Mesendoderm (in vitro differentiated cells): ENCODE results near the gene MCM3AP.
"Not testable (repeated sequence)": the region's sequence is repeated elsewhere in the genome, so short reads cannot be mapped to it uniquely, and the experiment has no call there.

Experiments
- DNase-seq: peaks from one replicate; pipeline ENCODE4 v3.0.0; 2013
- H2AK5ac ChIP-seq: 2 replicates; pipeline ENCODE4 v1.6.1; 2013; ENCODE audit warnings: low read length, inconsistent platforms
- H2BK120ac ChIP-seq: 2 replicates; pipeline ENCODE4 v1.6.1; 2013; ENCODE audit warnings: low read depth, mild to moderate bottlenecking, low read length, moderate library complexity, mixed read lengths
- H2BK15ac ChIP-seq: replicated peaks from 2 replicates; pipeline ENCODE4 v1.6.1; 2013; ENCODE audit warnings: low read depth, mild to moderate bottlenecking, moderate library complexity
- H2BK5ac ChIP-seq: 2 replicates; pipeline ENCODE4 v1.6.1; 2013; ENCODE audit warnings: low read length, inconsistent platforms
- H3K18ac ChIP-seq: 2 replicates; pipeline ENCODE4 v1.6.1; 2013; ENCODE audit warnings: mild to moderate bottlenecking, low read length, mixed read lengths
- H3K23ac ChIP-seq: one replicate; pipeline ENCODE4 v1.6.1; 2013; ENCODE audit warnings: low read length
- H3K27ac ChIP-seq: 2 replicates; pipeline ENCODE4 v1.5.1; 2013; ENCODE audit warnings: low read depth, mild to moderate bottlenecking, inconsistent platforms, low read length, moderate library complexity
- H3K27me3 ChIP-seq: 2 replicates; pipeline ENCODE4 v1.6.1; 2013; ENCODE audit warnings: low read length, control low read depth, mild to moderate bottlenecking, inconsistent platforms; ENCODE audit not compliant: insufficient read depth, poor library complexity
- H3K36me3 ChIP-seq: 2 replicates; pipeline ENCODE4 v1.6.1; 2013; ENCODE audit warnings: low read length, inconsistent platforms; ENCODE audit not compliant: control insufficient read depth, insufficient read depth
- H3K4ac ChIP-seq: one replicate; pipeline ENCODE4 v1.6.1; 2013; ENCODE audit warnings: low read depth, mild to moderate bottlenecking, low read length, moderate library complexity
- H3K4me1 ChIP-seq: 2 replicates; pipeline ENCODE4 v1.6.1; 2013; ENCODE audit warnings: low read depth, low read length, inconsistent platforms; ENCODE audit not compliant: control insufficient read depth
- H3K4me2 ChIP-seq: 2 replicates; pipeline ENCODE4 v1.6.1; 2013; ENCODE audit warnings: low read length
- H3K4me3 ChIP-seq: 2 replicates; pipeline ENCODE4 v1.5.1; 2013; ENCODE audit warnings: mild to moderate bottlenecking, low read length
- H3K56ac ChIP-seq: one replicate; pipeline ENCODE4 v1.6.1; 2013; ENCODE audit warnings: low read length
- H3K79me1 ChIP-seq: 2 replicates; pipeline ENCODE4 v1.6.1; 2013; ENCODE audit warnings: low read length, inconsistent platforms
- H3K79me2 ChIP-seq: 2 replicates; pipeline ENCODE4 v1.6.1; 2013; ENCODE audit warnings: mild to moderate bottlenecking, low read length; ENCODE audit not compliant: control insufficient read depth, insufficient read depth
- H3K9ac ChIP-seq: 2 replicates; pipeline ENCODE4 v1.6.1; 2013; ENCODE audit warnings: low read length, inconsistent platforms
- H4K5ac ChIP-seq: one replicate; pipeline ENCODE4 v1.6.1; 2013; ENCODE audit warnings: low read length
- H4K8ac ChIP-seq: one replicate; pipeline ENCODE4 v1.6.1; 2013; ENCODE audit warnings: low read depth, mild to moderate bottlenecking, control low read depth, low read length, moderate library complexity
- WGBS: extraction: QIAGEN DNeasy Blood & Tissue Kit; methylation state at CpG from one replicate; pipeline ENCODE4 v1.1.7; 2013; ENCODE audit warnings: low lambda C conversion rate, missing lambda C conversion rate; ENCODE audit not compliant: insufficient coverage; ENCODE audit errors: extremely low coverage; 5-methylcytosine and 5-hydroxymethylcytosine counted together

MCM3AP gene

DNA sequence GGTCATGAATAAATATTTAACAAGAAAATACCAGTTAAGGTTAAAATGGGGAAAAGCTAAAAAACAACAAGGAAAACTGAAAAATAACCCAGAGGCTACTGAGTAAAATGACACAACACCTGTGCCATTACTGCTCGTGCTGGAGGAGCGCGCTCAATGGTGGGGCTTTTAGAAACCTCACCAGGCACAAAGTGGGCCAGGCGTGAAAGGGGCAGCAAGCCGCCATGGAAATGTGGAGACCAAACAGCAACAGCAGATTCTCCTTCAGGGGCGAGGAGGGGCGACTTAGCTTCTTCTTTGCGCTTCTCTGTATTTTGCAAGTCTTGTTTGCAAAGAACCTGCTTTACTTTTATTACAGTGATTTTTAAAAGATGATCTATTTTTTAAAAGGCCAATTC is 82.2 kb downstream of the MCM3AP start:
- no peak overlapping the region for H3K9ac ChIP-seq
- no peak overlapping the region for H2BK120ac ChIP-seq
- no peak overlapping the region for H2BK5ac ChIP-seq
- no peak for DNase-seq
- H3K36me3 ChIP-seq: peaks cover 10% of the 10 kb centered on the region
- no peak overlapping the region for H3K4ac ChIP-seq
- H3K4me1 ChIP-seq: no peaks in the 10 kb centered on the region
- no peak overlapping the region for H2AK5ac ChIP-seq
- no peak overlapping the region for H3K4me2 ChIP-seq
- no peak overlapping the region for H4K5ac ChIP-seq
- no peaks in the 10 kb centered on the region for H3K79me2 ChIP-seq
- WGBS: no CpG with 5 or more reads among the region's 8 CpGs
- H4K8ac ChIP-seq: no peak overlapping the region
- H3K27me3 ChIP-seq: no peaks in the 10 kb centered on the region
- H2BK15ac ChIP-seq: no peak overlapping the region
- no peak overlapping the region for H3K18ac ChIP-seq
- H3K27ac ChIP-seq: no peak overlapping the region
- H3K79me1 ChIP-seq: no peaks in the 10 kb centered on the region
- H3K23ac ChIP-seq: no peak overlapping the region
- no peak overlapping the region for H3K4me3 ChIP-seq
- no peak overlapping the region for H3K56ac ChIP-seq

DNA sequence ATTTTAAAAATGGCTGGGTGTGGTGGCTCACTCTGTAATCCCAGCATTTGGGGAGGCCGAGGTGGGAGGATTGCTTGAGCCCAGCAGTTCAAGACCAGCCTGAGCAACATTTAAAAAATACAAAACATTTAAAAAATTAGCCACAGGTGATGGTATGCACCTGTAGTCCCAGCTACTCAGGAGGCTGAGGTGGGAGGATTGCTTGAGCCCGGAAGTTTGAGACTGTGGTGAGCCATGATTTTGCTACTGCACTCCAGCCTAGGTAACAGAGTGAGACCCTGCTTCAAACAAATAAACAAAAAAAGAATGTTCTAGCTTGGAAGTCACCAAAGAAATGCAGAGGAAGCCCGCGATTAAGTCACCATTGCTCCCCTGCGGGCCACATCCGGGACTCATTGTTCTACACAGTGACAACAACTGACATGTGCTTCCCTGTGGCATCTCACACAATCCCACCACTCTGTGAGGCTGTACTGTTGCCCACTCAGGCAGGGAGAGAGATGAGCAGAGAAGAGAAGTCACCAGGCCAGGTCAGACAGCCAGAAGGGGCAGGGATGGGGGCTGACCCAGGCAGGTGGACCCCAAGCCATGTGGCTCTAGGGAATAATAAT is 82.7 kb downstream of the MCM3AP start:
- H3K18ac ChIP-seq: no peak overlapping the region
- H3K27ac ChIP-seq: no peak overlapping the region
- no peaks in the 10 kb centered on the region for H3K79me2 ChIP-seq
- H3K4ac ChIP-seq: no peak overlapping the region
- H4K8ac ChIP-seq: no peak overlapping the region
- no peak overlapping the region for H2BK120ac ChIP-seq
- no peaks in the 10 kb centered on the region for H3K4me1 ChIP-seq
- peak; percentile 35 for DNase-seq
- H3K27me3 ChIP-seq: no peaks in the 10 kb centered on the region
- no peaks in the 10 kb centered on the region for H3K79me1 ChIP-seq
- no peak overlapping the region for H3K4me2 ChIP-seq
- H2BK15ac ChIP-seq: no peak overlapping the region
- no peak overlapping the region for H3K4me3 ChIP-seq
- no peak overlapping the region for H3K9ac ChIP-seq
- no peak overlapping the region for H2BK5ac ChIP-seq
- no peak overlapping the region for H3K23ac ChIP-seq
- H4K5ac ChIP-seq: no peak overlapping the region
- no peak overlapping the region for H3K56ac ChIP-seq
- peaks cover 10% of the 10 kb centered on the region for H3K36me3 ChIP-seq
- no peak overlapping the region for H2AK5ac ChIP-seq
- WGBS: no CpG with 5 or more reads among the region's 6 CpGs

GRCh38 chr21:46200877-46201803 is 84.3 kb downstream of the MCM3AP start:
- not testable (repeated sequence) for H3K4me1 ChIP-seq, H2BK120ac ChIP-seq, H3K4me2 ChIP-seq, H3K9ac ChIP-seq, H3K4me3 ChIP-seq, H2BK15ac ChIP-seq, H3K27ac ChIP-seq, H4K5ac ChIP-seq, H3K79me2 ChIP-seq, H3K4ac ChIP-seq, H3K27me3 ChIP-seq, H3K18ac ChIP-seq, H3K23ac ChIP-seq, H3K79me1 ChIP-seq, H2BK5ac ChIP-seq, DNase-seq, H2AK5ac ChIP-seq, H4K8ac ChIP-seq, H3K56ac ChIP-seq
- no CpG with 5 or more reads among the region's 8 CpGs for WGBS
- peaks cover 14% of the 10 kb centered on the region for H3K36me3 ChIP-seq

DNA sequence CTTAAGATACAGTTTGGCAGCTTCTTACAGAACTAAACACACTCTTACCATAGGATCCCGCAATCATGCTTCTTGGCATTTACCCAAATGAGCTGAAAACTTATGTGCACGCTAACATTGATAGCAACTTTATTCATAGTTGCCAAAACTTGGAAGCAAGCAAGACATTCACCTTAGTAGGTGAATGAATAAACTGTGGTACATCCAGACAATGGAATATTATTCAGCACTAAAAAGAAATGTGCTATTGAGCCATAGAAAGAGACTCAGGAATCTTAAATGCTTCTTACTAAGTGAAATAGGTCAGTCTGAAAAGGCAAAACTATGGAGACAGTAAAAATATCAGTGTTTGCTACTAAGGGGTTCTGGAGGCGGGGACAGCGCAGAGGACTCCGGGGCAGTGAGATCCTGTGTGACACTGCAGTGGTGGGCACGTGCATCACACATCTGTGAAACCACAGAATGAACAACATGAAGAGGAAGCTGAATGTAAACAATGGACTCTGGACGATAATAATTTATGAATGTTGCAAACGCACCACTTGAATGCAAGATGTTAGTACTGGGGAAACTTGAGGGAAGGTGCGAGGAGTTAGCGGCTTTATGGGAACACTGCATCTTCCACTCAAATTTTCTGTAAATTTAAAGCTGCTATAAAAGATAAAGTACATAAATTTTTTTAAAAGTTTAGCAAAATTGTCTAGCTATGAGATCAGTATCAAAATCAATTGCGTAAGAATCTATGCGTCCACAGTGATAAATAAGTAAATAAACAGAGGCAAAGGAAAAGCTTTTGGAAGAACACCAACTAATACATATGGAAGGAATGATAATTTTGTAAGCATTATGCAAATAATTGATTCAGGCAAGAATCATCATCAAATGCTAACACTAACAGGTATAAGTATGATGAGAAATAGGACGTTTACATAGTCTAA is 85.7 kb downstream of the MCM3AP start:
- no CpG with 5 or more reads among the region's 13 CpGs for WGBS
- H3K23ac ChIP-seq: no peak overlapping the region
- H3K4me1 ChIP-seq: no peaks in the 10 kb centered on the region
- no peak overlapping the region for H3K56ac ChIP-seq
- no peaks in the 10 kb centered on the region for H3K79me1 ChIP-seq
- H4K8ac ChIP-seq: no peak overlapping the region
- no peak overlapping the region for H3K27ac ChIP-seq
- no peak overlapping the region for H4K5ac ChIP-seq
- H3K4ac ChIP-seq: no peak overlapping the region
- H3K9ac ChIP-seq: no peak overlapping the region
- H3K27me3 ChIP-seq: no peaks in the 10 kb centered on the region
- no peaks in the 10 kb centered on the region for H3K79me2 ChIP-seq
- H2BK15ac ChIP-seq: no peak overlapping the region
- H2BK120ac ChIP-seq: no peak overlapping the region
- H3K4me3 ChIP-seq: no peak overlapping the region
- peaks cover 19% of the 10 kb centered on the region for H3K36me3 ChIP-seq
- no peak overlapping the region for H2AK5ac ChIP-seq
- no peak for DNase-seq
- H3K18ac ChIP-seq: no peak overlapping the region
- no peak overlapping the region for H2BK5ac ChIP-seq
- H3K4me2 ChIP-seq: no peak overlapping the region

- no peak overlapping the region for H3K27ac ChIP-seq
- H3K18ac ChIP-seq: no peak overlapping the region
- no peak overlapping the region for H2BK5ac ChIP-seq
- no peak overlapping the region for H3K23ac ChIP-seq
- no peaks in the 10 kb centered on the region for H3K27me3 ChIP-seq
- H3K4me3 ChIP-seq: no peak overlapping the region
- H3K4ac ChIP-seq: no peak overlapping the region
- no peak for DNase-seq
- peaks cover 26% of the 10 kb centered on the region for H3K36me3 ChIP-seq
- H4K5ac ChIP-seq: no peak overlapping the region
- H2BK120ac ChIP-seq: no peak overlapping the region
- H3K79me1 ChIP-seq: no peaks in the 10 kb centered on the region
- no CpG with 5 or more reads among the region's 20 CpGs for WGBS
- H3K9ac ChIP-seq: no peak overlapping the region
- no peaks in the 10 kb centered on the region for H3K79me2 ChIP-seq
- H4K8ac ChIP-seq: no peak overlapping the region
- no peaks in the 10 kb centered on the region for H3K4me1 ChIP-seq
- H3K4me2 ChIP-seq: no peak overlapping the region
- H2BK15ac ChIP-seq: no peak overlapping the region
- no peak overlapping the region for H2AK5ac ChIP-seq
- no peak overlapping the region for H3K56ac ChIP-seq
Measured at GRCh38 chr21:46196733-46197132, 88.7 kb downstream of the MCM3AP start.
